ENCODE measurements around the gene ATIC. TPM values are rescaled to one million over a fixed set of nuclear protein-coding genes. Genes with fewer than 3 reads are reported as not detected.

Gene ATIC
- polyA plus RNA-seq, 1 experiment, result 114 TPM

GRCh38 chr2:215372968-215373649, 61.2 kb downstream of the ATIC start:
- CTCF ChIA-PET, result interaction anchor here (0.7 to 1.2 kb wide), 2 partner anchors 18 to 82 kb away, joined by 3 to 4 read pairs; no protein-coding TSS in a partner anchor
- no peak for DNase-seq (ENCODE audit: low read depth, low spot score)
- no peak for TF ChIP-seq CTCF (IDR thresholded peaks at IDR 0.05; ENCODE audit: low read depth, low read length)

GRCh38 chr2:215374002-215374401, 62.1 kb downstream of the ATIC start:
- ChIA-PET POLR2A (no interaction called here), CTCF (no interaction called here)
- no peak for TF ChIP-seq CTCF (IDR thresholded peaks at IDR 0.05; ENCODE audit: low read depth, low read length)

More at GRCh38 chr2:215372968-215373649, 61.2 kb downstream of the ATIC start:
- POLR2A ChIA-PET, result no interaction called here
- H3K4me3 ChIP-seq (ENCODE audit: low read depth, low read length), result no peak overlapping the region
- H3K27ac ChIP-seq (ENCODE audit: low read depth, low read length), result no peak overlapping the region
- H3K9me3 ChIP-seq (ENCODE audit: control insufficient read depth, insufficient read depth, low read length), result no peaks in the 10 kb centered on the region
- H3K27me3 ChIP-seq (ENCODE audit: control insufficient read depth, insufficient read depth, low read length), result no peaks in the 10 kb centered on the region

GRCh38 chr2:215374642-215375466, 63.0 kb downstream of the ATIC start:
- DNase-seq (ENCODE audit: low read depth, low spot score), result no peak
- no peak for TF ChIP-seq CTCF (IDR thresholded peaks at IDR 0.05; ENCODE audit: low read depth, low read length)
- ChIA-PET POLR2A (no interaction called here), CTCF (no interaction called here)
- no peaks in the 10 kb centered on the region for H3K27me3 ChIP-seq (ENCODE audit: control insufficient read depth, insufficient read depth, low read length)
- H3K4me3 ChIP-seq (ENCODE audit: low read depth, low read length), result no peak overlapping the region
- no peaks in the 10 kb centered on the region for H3K9me3 ChIP-seq (ENCODE audit: control insufficient read depth, insufficient read depth, low read length)
- no peak overlapping the region for H3K27ac ChIP-seq (ENCODE audit: low read depth, low read length)

More at GRCh38 chr2:215374002-215374401, 62.1 kb downstream of the ATIC start:
- H3K27ac ChIP-seq (ENCODE audit: low read depth, low read length), result no peak overlapping the region
- H3K9me3 ChIP-seq (ENCODE audit: control insufficient read depth, insufficient read depth, low read length), result no peaks in the 10 kb centered on the region
- H3K27me3 ChIP-seq (ENCODE audit: control insufficient read depth, insufficient read depth, low read length), result no peaks in the 10 kb centered on the region
- H3K4me3 ChIP-seq (ENCODE audit: low read depth, low read length), result no peak overlapping the region
- DNase-seq (ENCODE audit: low read depth, low spot score), result no peak

GRCh38 chr2:215375467-215375830, 63.6 kb downstream of the ATIC start:
- Histone ChIP-seq H3K4me3 (ENCODE audit: low read depth, low read length) (no peak overlapping the region), H3K27ac (ENCODE audit: low read depth, low read length) (no peak overlapping the region), H3K27me3 (ENCODE audit: control insufficient read depth, insufficient read depth, low read length) (no peaks in the 10 kb centered on the region), H3K9me3 (ENCODE audit: control insufficient read depth, insufficient read depth, low read length) (no peaks in the 10 kb centered on the region)
- no peak for DNase-seq (ENCODE audit: low read depth, low spot score)
- no peak for TF ChIP-seq CTCF (IDR thresholded peaks at IDR 0.05; ENCODE audit: low read depth, low read length)
- POLR2A ChIA-PET, result no interaction called here
- CTCF ChIA-PET, result no interaction called here

All from AG04450 (cell line).